ENCODE results near the gene TRIM41.

TRIM41 gene

GRCh38 chr5:181219262-181220177 lies 3.6 kb upstream of the TRIM41 start:
- Histone ChIP-seq H3K9ac (ENCODE audit: low read length) (no peak overlapping the region), H3K27me3 (ENCODE audit: control insufficient read depth, insufficient read depth, low read length) (no peaks in the 10 kb centered on the region), H3K4me3 (ENCODE audit: low read length) (no peak overlapping the region), H3K27ac (ENCODE audit: low read depth, low read length) (no peak overlapping the region), H3K4me1 (ENCODE audit: control insufficient read depth, insufficient read depth, low read length) (peaks cover 5% of the 10 kb centered on the region), H3K36me3 (ENCODE audit: control insufficient read depth, insufficient read depth, low read length) (no peaks in the 10 kb centered on the region)

GRCh38 chr5:181220178-181220515 lies 2.9 kb upstream of the TRIM41 start:
- no peaks in the 10 kb centered on the region for H3K27me3 ChIP-seq (ENCODE audit: control insufficient read depth, insufficient read depth, low read length)
- H3K9ac ChIP-seq (ENCODE audit: low read length), result no peak overlapping the region
- no peaks in the 10 kb centered on the region for H3K36me3 ChIP-seq (ENCODE audit: control insufficient read depth, insufficient read depth, low read length)
- H3K4me1 ChIP-seq (ENCODE audit: control insufficient read depth, insufficient read depth, low read length), result peaks cover 5% of the 10 kb centered on the region
- H3K4me3 ChIP-seq (ENCODE audit: low read length), result no peak overlapping the region
- H3K27ac ChIP-seq (ENCODE audit: low read depth, low read length), result no peak overlapping the region

DNA sequence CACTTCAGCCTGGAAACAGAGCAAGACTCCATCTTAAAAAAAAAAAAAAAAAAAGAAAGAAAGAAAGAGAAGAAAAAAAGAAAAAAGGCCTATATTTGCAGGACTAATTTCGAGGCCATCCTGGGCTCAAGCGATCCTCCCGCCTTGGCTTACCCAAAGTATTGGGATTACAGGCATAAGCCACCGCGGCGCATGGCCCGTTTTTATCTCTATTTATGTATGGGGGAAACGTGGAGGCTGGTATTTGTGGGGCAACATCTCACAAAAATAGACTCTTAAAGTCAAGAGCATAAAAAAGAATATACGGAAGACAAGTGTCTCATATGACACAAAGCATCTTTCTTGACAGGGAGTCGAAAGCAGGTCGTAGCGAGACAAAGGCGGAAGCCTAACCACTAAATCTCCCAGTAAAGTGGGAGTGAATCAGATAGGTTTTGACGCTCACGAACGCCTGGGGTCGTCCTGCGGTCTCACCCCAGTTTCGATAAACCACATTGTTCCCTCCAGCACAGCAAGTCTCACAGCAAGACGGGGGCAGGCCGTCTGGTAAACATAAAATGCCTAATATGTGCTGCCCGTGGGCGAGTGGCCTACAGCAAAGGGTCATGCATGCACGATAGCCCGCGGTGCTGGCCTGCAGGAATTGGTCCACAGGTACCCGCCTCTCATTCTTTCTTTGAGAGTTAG lies 1.8 kb upstream of the TRIM41 start:
- Histone ChIP-seq H3K27ac (ENCODE audit: low read depth, low read length) (no peak overlapping the region), H3K4me1 (ENCODE audit: control insufficient read depth, insufficient read depth, low read length) (peaks cover 5% of the 10 kb centered on the region), H3K4me3 (ENCODE audit: low read length) (no peak overlapping the region), H3K9ac (ENCODE audit: low read length) (no peak overlapping the region), H3K36me3 (ENCODE audit: control insufficient read depth, insufficient read depth, low read length) (no peaks in the 10 kb centered on the region), H3K27me3 (ENCODE audit: control insufficient read depth, insufficient read depth, low read length) (no peaks in the 10 kb centered on the region)

- peak overlapping the region; percentile 86 for H3K4me3 ChIP-seq (ENCODE audit: low read length)
- H3K4me1 ChIP-seq (ENCODE audit: control insufficient read depth, insufficient read depth, low read length), result no peaks in the 10 kb centered on the region
- peak overlapping the region; percentile 77 for H3K9ac ChIP-seq (ENCODE audit: low read length)
- H3K27me3 ChIP-seq (ENCODE audit: control insufficient read depth, insufficient read depth, low read length), result no peaks in the 10 kb centered on the region
- no peaks in the 10 kb centered on the region for H3K36me3 ChIP-seq (ENCODE audit: control insufficient read depth, insufficient read depth, low read length)
- peak overlapping the region; percentile 88 for H3K27ac ChIP-seq (ENCODE audit: low read depth, low read length)
These were observed 1.1 kb upstream of the TRIM41 start for GRCh38 chr5:181221792-181222629.

DNA sequence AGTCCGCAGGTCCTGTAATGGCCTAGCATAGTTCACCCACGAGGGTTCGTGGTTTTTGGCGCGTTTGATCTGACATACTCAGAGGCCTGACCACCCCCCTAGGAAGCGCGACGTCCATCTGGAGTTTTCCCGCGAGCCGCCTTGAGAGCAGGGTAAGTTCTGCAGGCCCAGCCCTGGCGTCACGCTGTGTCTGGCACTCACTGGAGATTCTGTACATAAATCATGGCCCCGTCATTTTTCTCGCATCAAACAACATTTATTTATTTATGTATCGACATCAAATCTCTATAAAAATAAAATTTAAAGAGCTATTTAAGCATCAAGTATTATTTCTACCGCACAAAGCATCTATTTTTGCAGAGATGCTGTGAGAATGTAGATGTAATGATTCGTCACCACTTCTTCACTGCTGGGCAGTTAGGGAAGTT lies 437 bp upstream of the TRIM41 start:
- Histone ChIP-seq H3K36me3 (ENCODE audit: control insufficient read depth, insufficient read depth, low read length) (no peaks in the 10 kb centered on the region), H3K9ac (ENCODE audit: low read length) (peak overlapping the region; percentile 77), H3K4me1 (ENCODE audit: control insufficient read depth, insufficient read depth, low read length) (no peaks in the 10 kb centered on the region), H3K4me3 (ENCODE audit: low read length) (peak overlapping the region; percentile 86), H3K27ac (ENCODE audit: low read depth, low read length) (peak overlapping the region; percentile 88), H3K27me3 (ENCODE audit: control insufficient read depth, insufficient read depth, low read length) (no peaks in the 10 kb centered on the region)

GRCh38 chr5:181223729-181224389 lies 778 bp downstream of the TRIM41 start:
- Histone ChIP-seq H3K27me3 (ENCODE audit: control insufficient read depth, insufficient read depth, low read length) (no peaks in the 10 kb centered on the region), H3K36me3 (ENCODE audit: control insufficient read depth, insufficient read depth, low read length) (no peaks in the 10 kb centered on the region), H3K4me3 (ENCODE audit: low read length) (peak overlapping the region; percentile 86), H3K27ac (ENCODE audit: low read depth, low read length) (peak overlapping the region; percentile 88), H3K9ac (ENCODE audit: low read length) (peak overlapping the region; percentile 75), H3K4me1 (ENCODE audit: control insufficient read depth, insufficient read depth, low read length) (no peaks in the 10 kb centered on the region)

DNA sequence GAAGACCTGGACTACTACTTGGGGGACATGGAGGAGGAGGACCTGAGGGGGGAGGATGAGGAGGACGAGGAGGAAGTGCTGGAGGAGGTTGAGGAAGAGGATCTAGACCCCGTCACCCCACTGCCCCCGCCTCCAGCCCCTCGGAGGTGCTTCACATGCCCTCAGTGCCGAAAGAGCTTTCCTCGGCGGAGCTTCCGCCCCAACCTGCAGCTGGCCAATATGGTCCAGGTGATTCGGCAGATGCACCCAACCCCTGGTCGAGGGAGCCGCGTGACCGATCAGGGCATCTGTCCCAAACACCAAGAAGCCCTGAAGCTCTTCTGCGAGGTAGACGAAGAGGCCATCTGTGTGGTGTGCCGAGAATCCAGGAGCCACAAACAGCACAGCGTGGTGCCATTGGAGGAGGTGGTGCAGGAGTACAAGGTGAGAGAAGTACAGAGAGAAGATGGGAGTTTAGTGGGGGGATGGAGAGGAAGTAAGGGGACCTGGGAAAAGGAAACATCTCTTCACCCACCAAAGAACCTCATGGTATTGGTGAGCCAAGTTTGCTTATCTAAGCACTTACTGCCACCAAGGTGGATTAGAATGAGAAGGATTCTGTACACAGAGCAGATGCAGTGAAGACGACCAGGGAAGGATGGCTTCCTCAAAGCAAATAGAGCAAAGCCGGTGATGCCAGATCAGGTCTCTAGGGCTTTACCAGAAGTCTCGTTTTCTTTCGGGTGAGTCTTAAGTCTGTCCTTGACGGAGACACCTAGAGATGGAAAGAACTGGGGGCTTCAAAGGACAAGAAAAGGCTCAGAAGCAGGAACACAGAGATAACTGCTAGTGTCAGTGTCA lies 1.5 kb downstream of the TRIM41 start:
- Histone ChIP-seq H3K27me3 (ENCODE audit: control insufficient read depth, insufficient read depth, low read length) (no peaks in the 10 kb centered on the region), H3K27ac (ENCODE audit: low read depth, low read length) (no peak overlapping the region), H3K4me3 (ENCODE audit: low read length) (peak overlapping the region; percentile 86), H3K36me3 (ENCODE audit: control insufficient read depth, insufficient read depth, low read length) (no peaks in the 10 kb centered on the region), H3K9ac (ENCODE audit: low read length) (peak overlapping the region; percentile 75), H3K4me1 (ENCODE audit: control insufficient read depth, insufficient read depth, low read length) (no peaks in the 10 kb centered on the region)

DNA sequence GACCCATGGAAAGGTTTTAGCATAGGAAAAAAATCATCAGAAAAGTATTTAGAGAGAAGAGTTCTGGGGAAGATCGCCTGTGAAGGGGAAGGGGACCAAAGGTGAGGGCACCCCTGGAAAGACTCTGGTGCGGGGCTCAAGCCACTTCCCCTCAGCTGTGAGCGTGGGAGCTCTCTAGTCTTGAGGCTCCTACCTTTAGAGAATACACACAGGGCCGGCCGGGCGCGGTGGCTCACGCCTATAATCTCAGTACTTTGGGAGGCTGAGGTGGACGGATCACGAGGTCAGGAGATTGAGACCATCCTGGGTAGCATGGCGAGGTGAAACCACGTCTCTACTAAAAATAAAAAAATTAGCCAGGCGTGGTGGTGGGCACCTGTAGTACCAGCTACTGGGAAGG lies 6.9 kb downstream of the TRIM41 start:
- no peak overlapping the region for H3K9ac ChIP-seq (ENCODE audit: low read length)
- peaks cover 16% of the 10 kb centered on the region for H3K36me3 ChIP-seq (ENCODE audit: control insufficient read depth, insufficient read depth, low read length)
- no peak overlapping the region for H3K4me3 ChIP-seq (ENCODE audit: low read length)
- H3K27ac ChIP-seq (ENCODE audit: low read depth, low read length), result no peak overlapping the region
- H3K4me1 ChIP-seq (ENCODE audit: control insufficient read depth, insufficient read depth, low read length), result no peaks in the 10 kb centered on the region
- no peaks in the 10 kb centered on the region for H3K27me3 ChIP-seq (ENCODE audit: control insufficient read depth, insufficient read depth, low read length)

- peaks cover 19% of the 10 kb centered on the region for H3K36me3 ChIP-seq (ENCODE audit: control insufficient read depth, insufficient read depth, low read length)
- no peak overlapping the region for H3K4me3 ChIP-seq (ENCODE audit: low read length)
- H3K9ac ChIP-seq (ENCODE audit: low read length), result no peak overlapping the region
- no peak overlapping the region for H3K27ac ChIP-seq (ENCODE audit: low read depth, low read length)
- H3K27me3 ChIP-seq (ENCODE audit: control insufficient read depth, insufficient read depth, low read length), result no peaks in the 10 kb centered on the region
- no peaks in the 10 kb centered on the region for H3K4me1 ChIP-seq (ENCODE audit: control insufficient read depth, insufficient read depth, low read length)
These were observed 7.5 kb downstream of the TRIM41 start for GRCh38 chr5:181230551-181230950.

- no peak overlapping the region for H3K4me3 ChIP-seq (ENCODE audit: low read length)
- no peak overlapping the region for H3K9ac ChIP-seq (ENCODE audit: low read length)
- no peaks in the 10 kb centered on the region for H3K4me1 ChIP-seq (ENCODE audit: control insufficient read depth, insufficient read depth, low read length)
- H3K27ac ChIP-seq (ENCODE audit: low read depth, low read length), result no peak overlapping the region
- H3K36me3 ChIP-seq (ENCODE audit: control insufficient read depth, insufficient read depth, low read length), result peaks cover 25% of the 10 kb centered on the region
- no peaks in the 10 kb centered on the region for H3K27me3 ChIP-seq (ENCODE audit: control insufficient read depth, insufficient read depth, low read length)
These were observed 8.4 kb downstream of the TRIM41 start for GRCh38 chr5:181231432-181231831.

GRCh38 chr5:181232593-181232992 lies 9.5 kb downstream of the TRIM41 start:
- Histone ChIP-seq H3K4me1 (ENCODE audit: control insufficient read depth, insufficient read depth, low read length) (no peaks in the 10 kb centered on the region), H3K4me3 (ENCODE audit: low read length) (no peak overlapping the region), H3K27ac (ENCODE audit: low read depth, low read length) (no peak overlapping the region), H3K36me3 (ENCODE audit: control insufficient read depth, insufficient read depth, low read length) (peaks cover 36% of the 10 kb centered on the region), H3K27me3 (ENCODE audit: control insufficient read depth, insufficient read depth, low read length) (no peaks in the 10 kb centered on the region), H3K9ac (ENCODE audit: low read length) (no peak overlapping the region)
